WTC11 (cell line): ENCODE results near the gene STAT2. TPM values are rescaled to one million over a fixed set of nuclear protein-coding genes. Genes with fewer than 3 reads are reported as not detected.
A peak's percentile ranks its signal among the peaks of the same experiment; 100 is the strongest.

Experiments used
- ATAC-seq: fragments of 200-7000 bp; cut with Tn5 transposase; 2 replicates; pipeline ENCODE4 v1.10.0; 2021; ENCODE audit warnings: mild to moderate bottlenecking, moderate library complexity
- CTCF ChIA-PET: fragments of 300-600 bp; sonication (Branson Sonifier 250); formaldehyde crosslinking; loops from one replicate; lab custom pipeline; 2021; ENCODE audit warnings: antibody characterized with exemption; lab: Charles Lee
- POLR2A ChIA-PET: fragments of 350-600 bp; sonication (Branson Sonifier 250); formaldehyde crosslinking; loops from one replicate; lab custom pipeline; 2021; ENCODE audit warnings: antibody characterized with exemption; lab: Charles Lee
- DNase-seq: peaks from one replicate; pipeline ENCODE4 v3.0.0; 2021; ENCODE audit warnings: low spot score
- H3K27ac Mint-ChIP-seq: 2 replicates; pipeline ENCODE4 v1.8.0; 2021; ENCODE audit warnings: mixed read lengths
- H3K27me3 Mint-ChIP-seq: 2 replicates; pipeline ENCODE4 v1.8.0; 2021; ENCODE audit warnings: low read depth, mild to moderate bottlenecking, moderate library complexity, mixed read lengths
- H3K36me3 Mint-ChIP-seq: 2 replicates; pipeline ENCODE4 v1.8.0; 2021; ENCODE audit warnings: mixed read lengths
- H3K4me1 Mint-ChIP-seq: 2 replicates; pipeline ENCODE4 v1.8.0; 2022; ENCODE audit warnings: mixed read lengths
- H3K4me3 Mint-ChIP-seq: 2 replicates; pipeline ENCODE4 v1.8.0; 2021; ENCODE audit warnings: mild to moderate bottlenecking, moderate library complexity, mixed read lengths
- H3K9me3 Mint-ChIP-seq: 2 replicates; pipeline ENCODE4 v1.8.0; 2021; ENCODE audit warnings: mixed read lengths
- FOXJ3 ChIP-seq: sonication (generic); formaldehyde crosslinking; IDR thresholded peaks from 2 replicates; pipeline ENCODE4 v1.9.0; 2021; ENCODE audit warnings: missing genetic modification reagents, mild to moderate bottlenecking, borderline replicate concordance
- GABPB1 ChIP-seq: sonication (generic); formaldehyde crosslinking; IDR thresholded peaks from 2 replicates; pipeline ENCODE4 v1.8.1; 2023; ENCODE audit warnings: mild to moderate bottlenecking, missing genetic modification reagents
- GTF2I ChIP-seq: fragments of 250-450 bp; sonication (Bioruptor Pico); conservative IDR thresholded peaks from 2 replicates; pipeline ENCODE4 v1.4.0; 2021; ENCODE audit warnings: mild to moderate bottlenecking
- RELA ChIP-seq: sonication (generic); formaldehyde crosslinking; IDR thresholded peaks from 2 replicates; pipeline ENCODE4 v1.8.1; 2022; ENCODE audit warnings: missing genetic modification reagents, mild to moderate bottlenecking, borderline replicate concordance
- SMAD3 ChIP-seq: sonication (generic); formaldehyde crosslinking; IDR thresholded peaks from 2 replicates; pipeline ENCODE4 v1.8.0; 2022; ENCODE audit warnings: missing genetic modification reagents, mild to moderate bottlenecking, borderline replicate concordance
- TCF7 ChIP-seq: sonication (generic); formaldehyde crosslinking; IDR thresholded peaks from 2 replicates; pipeline ENCODE4 v1.8.0; 2022; ENCODE audit warnings: mild to moderate bottlenecking, low read depth, missing genetic modification reagents, moderate library complexity
- ZNF138 ChIP-seq: sonication (generic); formaldehyde crosslinking; conservative IDR thresholded peaks from 2 replicates; pipeline ENCODE4 v1.8.1; 2022; ENCODE audit warnings: mild to moderate bottlenecking, moderate library complexity, missing genetic modification reagents
- total RNA-seq: library from RNA; stranded (reverse); gene quantifications from 3 replicates; pipeline ENCODE4 v1.2.3, GENCODE V29; 2021
- TF ChIP-seq, protein P1 (sequence below): sonication (generic); formaldehyde crosslinking; IDR thresholded peaks from 2 replicates; pipeline ENCODE4 v1.8.0; 2023; ENCODE audit warnings: mild to moderate bottlenecking, missing genetic modification reagents
- TF ChIP-seq, protein P2 (sequence below): sonication (generic); formaldehyde crosslinking; IDR thresholded peaks from 2 replicates; pipeline ENCODE4 v1.8.1; 2022; ENCODE audit warnings: mild to moderate bottlenecking, moderate library complexity, missing genetic modification reagents
- TF ChIP-seq, protein P3 (sequence below): sonication (generic); formaldehyde crosslinking; IDR thresholded peaks from 2 replicates; pipeline ENCODE4 v1.8.0; 2023; ENCODE audit warnings: missing genetic modification reagents, mild to moderate bottlenecking, borderline replicate concordance
- TF ChIP-seq, protein P4 (sequence below): sonication (generic); formaldehyde crosslinking; IDR thresholded peaks from 2 replicates; pipeline ENCODE4 v1.8.1; 2023; ENCODE audit warnings: mild to moderate bottlenecking, moderate library complexity, missing genetic modification reagents
- TF ChIP-seq, protein P5 (sequence below): sonication (generic); formaldehyde crosslinking; IDR thresholded peaks from 2 replicates; pipeline ENCODE4 v1.8.1; 2023; ENCODE audit warnings: mild to moderate bottlenecking, missing genetic modification reagents, moderate library complexity
- TF ChIP-seq, protein P6 (sequence below): sonication (generic); formaldehyde crosslinking; IDR thresholded peaks from 2 replicates; pipeline ENCODE4 v1.8.1; 2022; ENCODE audit warnings: missing genetic modification reagents, borderline replicate concordance
- TF ChIP-seq, protein P7 (sequence below): fragments of 250-450 bp; sonication (Bioruptor Pico); IDR thresholded peaks from 2 replicates; pipeline ENCODE4 v2.1.2; 2022; ENCODE audit warnings: mild to moderate bottlenecking, moderate library complexity
- TF ChIP-seq, protein P8 (sequence below): sonication (generic); formaldehyde crosslinking; IDR thresholded peaks from 2 replicates; pipeline ENCODE4 v1.8.1; 2023; ENCODE audit warnings: mild to moderate bottlenecking, missing genetic modification reagents

Gene STAT2
- total RNA-seq, 1 experiment from 2014 or later, result 54.5 TPM

DNA sequence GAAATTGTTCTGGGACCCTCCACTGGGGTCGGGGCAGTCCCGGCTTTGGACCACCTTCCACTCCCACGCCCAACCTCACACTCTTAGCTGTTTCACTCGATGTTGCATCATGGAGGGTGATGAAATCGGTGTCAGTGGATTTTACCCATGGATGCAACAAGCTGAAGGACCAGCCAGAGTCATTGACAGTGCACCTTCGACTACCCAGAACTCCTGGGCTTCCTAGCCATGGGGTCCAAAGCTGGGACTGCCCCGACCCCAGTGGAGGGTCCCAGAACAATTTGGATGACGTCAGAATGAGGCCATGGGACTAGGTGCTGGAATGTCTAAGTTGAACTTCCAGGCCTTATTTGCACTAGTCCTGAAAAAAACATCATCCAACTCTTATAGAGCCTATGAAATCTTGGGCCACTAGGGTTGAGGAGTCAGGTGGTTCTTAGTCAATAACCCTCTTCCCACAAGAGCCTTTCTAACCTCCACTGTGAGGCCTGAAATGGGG is 22.1 kb downstream of the STAT2 start:
- peaks cover 41% of the 10 kb centered on the region for H3K4me1 Mint-ChIP-seq
- TF ChIP-seq GABPB1 (peak; percentile 78), ZNF138 (no peak), SMAD3 (CRISPR knock-in tag) (no peak)
- TF ChIP-seq, protein P1, sequence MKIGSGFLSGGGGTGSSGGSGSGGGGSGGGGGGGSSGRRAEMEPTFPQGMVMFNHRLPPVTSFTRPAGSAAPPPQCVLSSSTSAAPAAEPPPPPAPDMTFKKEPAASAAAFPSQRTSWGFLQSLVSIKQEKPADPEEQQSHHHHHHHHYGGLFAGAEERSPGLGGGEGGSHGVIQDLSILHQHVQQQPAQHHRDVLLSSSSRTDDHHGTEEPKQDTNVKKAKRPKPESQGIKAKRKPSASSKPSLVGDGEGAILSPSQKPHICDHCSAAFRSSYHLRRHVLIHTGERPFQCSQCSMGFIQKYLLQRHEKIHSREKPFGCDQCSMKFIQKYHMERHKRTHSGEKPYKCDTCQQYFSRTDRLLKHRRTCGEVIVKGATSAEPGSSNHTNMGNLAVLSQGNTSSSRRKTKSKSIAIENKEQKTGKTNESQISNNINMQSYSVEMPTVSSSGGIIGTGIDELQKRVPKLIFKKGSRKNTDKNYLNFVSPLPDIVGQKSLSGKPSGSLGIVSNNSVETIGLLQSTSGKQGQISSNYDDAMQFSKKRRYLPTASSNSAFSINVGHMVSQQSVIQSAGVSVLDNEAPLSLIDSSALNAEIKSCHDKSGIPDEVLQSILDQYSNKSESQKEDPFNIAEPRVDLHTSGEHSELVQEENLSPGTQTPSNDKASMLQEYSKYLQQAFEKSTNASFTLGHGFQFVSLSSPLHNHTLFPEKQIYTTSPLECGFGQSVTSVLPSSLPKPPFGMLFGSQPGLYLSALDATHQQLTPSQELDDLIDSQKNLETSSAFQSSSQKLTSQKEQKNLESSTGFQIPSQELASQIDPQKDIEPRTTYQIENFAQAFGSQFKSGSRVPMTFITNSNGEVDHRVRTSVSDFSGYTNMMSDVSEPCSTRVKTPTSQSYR (CRISPR knock-in tag), result no peak
- TF ChIP-seq, protein P2, sequence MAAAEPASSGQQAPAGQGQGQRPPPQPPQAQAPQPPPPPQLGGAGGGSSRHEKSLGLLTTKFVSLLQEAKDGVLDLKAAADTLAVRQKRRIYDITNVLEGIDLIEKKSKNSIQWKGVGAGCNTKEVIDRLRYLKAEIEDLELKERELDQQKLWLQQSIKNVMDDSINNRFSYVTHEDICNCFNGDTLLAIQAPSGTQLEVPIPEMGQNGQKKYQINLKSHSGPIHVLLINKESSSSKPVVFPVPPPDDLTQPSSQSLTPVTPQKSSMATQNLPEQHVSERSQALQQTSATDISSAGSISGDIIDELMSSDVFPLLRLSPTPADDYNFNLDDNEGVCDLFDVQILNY, result no peak
- H3K9me3 Mint-ChIP-seq, result no peaks in the 10 kb centered on the region
- CTCF ChIA-PET, result interaction anchor here (1.0 to 1.2 kb wide), 4 partner anchors 22 to 299 kb away, joined by 3 to 5 read pairs (median 4); partner anchors contain the start of gene CNPY2
- peak overlapping the region; percentile 45; the same call in 1 of the 2 replicates for H3K4me3 Mint-ChIP-seq
- H3K27me3 Mint-ChIP-seq, result no peaks in the 10 kb centered on the region
- no peak for ATAC-seq
- H3K36me3 Mint-ChIP-seq, result peaks cover 4% of the 10 kb centered on the region; the same call in 1 of the 2 replicates
- POLR2A ChIA-PET, result interaction anchor here (0.5 to 3.2 kb wide), 5 partner anchors 21 to 167 kb away, joined by 3 to 24 read pairs (median 6); partner anchors contain the start of genes CNPY2, STAT2 and TIMELESS
- DNase-seq, result no peak
- H3K27ac Mint-ChIP-seq, result peak overlapping the region; percentile 79

DNA sequence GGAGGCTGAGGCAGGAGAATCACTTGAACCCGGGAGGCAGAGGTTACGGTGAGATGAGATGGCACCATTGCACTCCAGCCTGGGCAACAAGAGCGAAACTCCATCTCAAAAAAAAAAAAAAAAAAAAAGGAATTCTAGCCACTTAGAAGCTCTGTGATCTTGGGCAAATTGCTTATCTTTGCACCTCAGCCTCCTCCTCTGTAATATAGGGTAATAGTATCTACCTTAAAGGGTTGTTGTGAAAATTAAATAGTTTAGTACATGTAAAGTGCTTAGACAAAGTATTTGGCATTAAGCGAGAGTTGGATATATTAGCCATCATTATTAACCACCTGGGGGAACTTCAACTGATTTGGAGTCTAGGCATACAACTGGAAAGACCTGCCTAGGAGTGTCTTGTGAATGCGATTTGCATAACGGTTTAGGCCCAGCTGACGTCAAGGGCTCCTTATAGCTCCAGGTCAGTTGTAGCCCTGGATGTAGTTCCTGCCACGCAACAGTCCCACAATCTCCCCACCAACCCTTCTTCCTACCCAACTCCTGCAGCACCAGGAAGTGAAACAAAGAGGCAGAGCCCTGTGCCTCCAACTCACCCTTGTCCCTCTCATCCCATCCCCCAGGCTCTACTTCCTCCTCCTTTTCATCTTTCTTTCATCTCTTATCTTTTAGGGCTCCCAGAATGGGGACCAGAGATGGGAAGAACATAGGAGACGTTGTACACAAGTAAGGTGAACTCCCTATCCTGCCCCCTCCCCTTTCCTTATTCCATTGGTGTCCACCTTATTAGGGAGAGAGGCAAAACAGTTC is 23.3 kb downstream of the STAT2 start:
- DNase-seq, result no peak
- no peaks in the 10 kb centered on the region for H3K9me3 Mint-ChIP-seq
- CTCF ChIA-PET, result interaction anchor here (0.6 to 0.9 kb wide), 4 partner anchors 24 to 214 kb away, joined by 3 to 6 read pairs (median 4); no protein-coding TSS in a partner anchor
- H3K4me3 Mint-ChIP-seq, result no peak overlapping the region; the same call in 1 of the 2 replicates
- POLR2A ChIA-PET, result interaction anchor here (0.5 to 3.2 kb wide), 4 partner anchors 23 to 146 kb away, joined by 3 to 24 read pairs (median 8); partner anchors contain the start of gene STAT2
- H3K27ac Mint-ChIP-seq, result peak overlapping the region; percentile 44
- ATAC-seq, result no peak
- no peaks in the 10 kb centered on the region for H3K36me3 Mint-ChIP-seq
- no peaks in the 10 kb centered on the region for H3K27me3 Mint-ChIP-seq
- peaks cover 45% of the 10 kb centered on the region for H3K4me1 Mint-ChIP-seq
- no peak for TF ChIP-seq TCF7 (CRISPR knock-in tag)
- no peak for TF ChIP-seq SMAD3 (CRISPR knock-in tag)
- TF ChIP-seq, protein P3, sequence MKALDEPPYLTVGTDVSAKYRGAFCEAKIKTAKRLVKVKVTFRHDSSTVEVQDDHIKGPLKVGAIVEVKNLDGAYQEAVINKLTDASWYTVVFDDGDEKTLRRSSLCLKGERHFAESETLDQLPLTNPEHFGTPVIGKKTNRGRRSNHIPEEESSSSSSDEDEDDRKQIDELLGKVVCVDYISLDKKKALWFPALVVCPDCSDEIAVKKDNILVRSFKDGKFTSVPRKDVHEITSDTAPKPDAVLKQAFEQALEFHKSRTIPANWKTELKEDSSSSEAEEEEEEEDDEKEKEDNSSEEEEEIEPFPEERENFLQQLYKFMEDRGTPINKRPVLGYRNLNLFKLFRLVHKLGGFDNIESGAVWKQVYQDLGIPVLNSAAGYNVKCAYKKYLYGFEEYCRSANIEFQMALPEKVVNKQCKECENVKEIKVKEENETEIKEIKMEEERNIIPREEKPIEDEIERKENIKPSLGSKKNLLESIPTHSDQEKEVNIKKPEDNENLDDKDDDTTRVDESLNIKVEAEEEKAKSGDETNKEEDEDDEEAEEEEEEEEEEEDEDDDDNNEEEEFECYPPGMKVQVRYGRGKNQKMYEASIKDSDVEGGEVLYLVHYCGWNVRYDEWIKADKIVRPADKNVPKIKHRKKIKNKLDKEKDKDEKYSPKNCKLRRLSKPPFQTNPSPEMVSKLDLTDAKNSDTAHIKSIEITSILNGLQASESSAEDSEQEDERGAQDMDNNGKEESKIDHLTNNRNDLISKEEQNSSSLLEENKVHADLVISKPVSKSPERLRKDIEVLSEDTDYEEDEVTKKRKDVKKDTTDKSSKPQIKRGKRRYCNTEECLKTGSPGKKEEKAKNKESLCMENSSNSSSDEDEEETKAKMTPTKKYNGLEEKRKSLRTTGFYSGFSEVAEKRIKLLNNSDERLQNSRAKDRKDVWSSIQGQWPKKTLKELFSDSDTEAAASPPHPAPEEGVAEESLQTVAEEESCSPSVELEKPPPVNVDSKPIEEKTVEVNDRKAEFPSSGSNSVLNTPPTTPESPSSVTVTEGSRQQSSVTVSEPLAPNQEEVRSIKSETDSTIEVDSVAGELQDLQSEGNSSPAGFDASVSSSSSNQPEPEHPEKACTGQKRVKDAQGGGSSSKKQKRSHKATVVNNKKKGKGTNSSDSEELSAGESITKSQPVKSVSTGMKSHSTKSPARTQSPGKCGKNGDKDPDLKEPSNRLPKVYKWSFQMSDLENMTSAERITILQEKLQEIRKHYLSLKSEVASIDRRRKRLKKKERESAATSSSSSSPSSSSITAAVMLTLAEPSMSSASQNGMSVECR (CRISPR knock-in tag), result no peak
- TF ChIP-seq, protein P4, sequence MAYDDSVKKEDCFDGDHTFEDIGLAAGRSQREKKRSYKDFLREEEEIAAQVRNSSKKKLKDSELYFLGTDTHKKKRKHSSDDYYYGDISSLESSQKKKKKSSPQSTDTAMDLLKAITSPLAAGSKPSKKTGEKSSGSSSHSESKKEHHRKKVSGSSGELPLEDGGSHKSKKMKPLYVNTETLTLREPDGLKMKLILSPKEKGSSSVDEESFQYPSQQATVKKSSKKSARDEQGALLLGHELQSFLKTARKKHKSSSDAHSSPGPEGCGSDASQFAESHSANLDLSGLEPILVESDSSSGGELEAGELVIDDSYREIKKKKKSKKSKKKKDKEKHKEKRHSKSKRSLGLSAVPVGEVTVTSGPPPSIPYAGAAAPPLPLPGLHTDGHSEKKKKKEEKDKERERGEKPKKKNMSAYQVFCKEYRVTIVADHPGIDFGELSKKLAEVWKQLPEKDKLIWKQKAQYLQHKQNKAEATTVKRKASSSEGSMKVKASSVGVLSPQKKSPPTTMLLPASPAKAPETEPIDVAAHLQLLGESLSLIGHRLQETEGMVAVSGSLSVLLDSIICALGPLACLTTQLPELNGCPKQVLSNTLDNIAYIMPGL (CRISPR knock-in tag), result no peak
- TF ChIP-seq GABPB1, result no peak
- TF ChIP-seq RELA (CRISPR knock-in tag), result no peak
- TF ChIP-seq FOXJ3, result no peak
- TF ChIP-seq, protein P5, sequence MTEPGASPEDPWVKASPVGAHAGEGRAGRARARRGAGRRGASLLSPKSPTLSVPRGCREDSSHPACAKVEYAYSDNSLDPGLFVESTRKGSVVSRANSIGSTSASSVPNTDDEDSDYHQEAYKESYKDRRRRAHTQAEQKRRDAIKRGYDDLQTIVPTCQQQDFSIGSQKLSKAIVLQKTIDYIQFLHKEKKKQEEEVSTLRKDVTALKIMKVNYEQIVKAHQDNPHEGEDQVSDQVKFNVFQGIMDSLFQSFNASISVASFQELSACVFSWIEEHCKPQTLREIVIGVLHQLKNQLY (CRISPR knock-in tag), result no peak
- no peak for TF ChIP-seq GTF2I (CRISPR knock-in tag)
- TF ChIP-seq, protein P6, sequence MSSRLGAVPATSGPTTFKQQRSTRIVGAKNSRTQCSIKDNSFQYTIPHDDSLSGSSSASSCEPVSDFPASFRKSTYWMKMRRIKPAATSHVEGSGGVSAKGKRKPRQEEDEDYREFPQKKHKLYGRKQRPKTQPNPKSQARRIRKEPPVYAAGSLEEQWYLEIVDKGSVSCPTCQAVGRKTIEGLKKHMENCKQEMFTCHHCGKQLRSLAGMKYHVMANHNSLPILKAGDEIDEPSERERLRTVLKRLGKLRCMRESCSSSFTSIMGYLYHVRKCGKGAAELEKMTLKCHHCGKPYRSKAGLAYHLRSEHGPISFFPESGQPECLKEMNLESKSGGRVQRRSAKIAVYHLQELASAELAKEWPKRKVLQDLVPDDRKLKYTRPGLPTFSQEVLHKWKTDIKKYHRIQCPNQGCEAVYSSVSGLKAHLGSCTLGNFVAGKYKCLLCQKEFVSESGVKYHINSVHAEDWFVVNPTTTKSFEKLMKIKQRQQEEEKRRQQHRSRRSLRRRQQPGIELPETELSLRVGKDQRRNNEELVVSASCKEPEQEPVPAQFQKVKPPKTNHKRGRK, result no peak
- TF ChIP-seq, protein P7, sequence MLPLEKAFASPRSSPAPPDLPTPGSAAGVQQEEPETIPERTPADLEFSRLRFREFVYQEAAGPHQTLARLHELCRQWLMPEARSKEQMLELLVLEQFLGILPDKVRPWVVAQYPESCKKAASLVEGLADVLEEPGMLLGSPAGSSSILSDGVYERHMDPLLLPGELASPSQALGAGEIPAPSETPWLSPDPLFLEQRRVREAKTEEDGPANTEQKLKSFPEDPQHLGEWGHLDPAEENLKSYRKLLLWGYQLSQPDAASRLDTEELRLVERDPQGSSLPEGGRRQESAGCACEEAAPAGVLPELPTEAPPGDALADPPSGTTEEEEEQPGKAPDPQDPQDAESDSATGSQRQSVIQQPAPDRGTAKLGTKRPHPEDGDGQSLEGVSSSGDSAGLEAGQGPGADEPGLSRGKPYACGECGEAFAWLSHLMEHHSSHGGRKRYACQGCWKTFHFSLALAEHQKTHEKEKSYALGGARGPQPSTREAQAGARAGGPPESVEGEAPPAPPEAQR (CRISPR knock-in tag), result no peak
- TF ChIP-seq, protein P8, sequence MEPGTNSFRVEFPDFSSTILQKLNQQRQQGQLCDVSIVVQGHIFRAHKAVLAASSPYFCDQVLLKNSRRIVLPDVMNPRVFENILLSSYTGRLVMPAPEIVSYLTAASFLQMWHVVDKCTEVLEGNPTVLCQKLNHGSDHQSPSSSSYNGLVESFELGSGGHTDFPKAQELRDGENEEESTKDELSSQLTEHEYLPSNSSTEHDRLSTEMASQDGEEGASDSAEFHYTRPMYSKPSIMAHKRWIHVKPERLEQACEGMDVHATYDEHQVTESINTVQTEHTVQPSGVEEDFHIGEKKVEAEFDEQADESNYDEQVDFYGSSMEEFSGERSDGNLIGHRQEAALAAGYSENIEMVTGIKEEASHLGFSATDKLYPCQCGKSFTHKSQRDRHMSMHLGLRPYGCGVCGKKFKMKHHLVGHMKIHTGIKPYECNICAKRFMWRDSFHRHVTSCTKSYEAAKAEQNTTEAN (CRISPR knock-in tag), result no peak
